HCT116 (cell line): ENCODE results near the gene TLX2. TPM values are rescaled to one million over a fixed set of nuclear protein-coding genes. Genes with fewer than 3 reads are reported as not detected.

Source experiments
- ATAC-seq: fragments of 200-7000 bp; cut with Tn5 transposase; 2 replicates; pipeline ENCODE4 v1.9.1; 2020; ENCODE audit warnings: mild to moderate bottlenecking, moderate library complexity
- BruUV-seq: library from RNA; stranded (reverse); fragments of 400-500 nt; replicated peaks from 2 replicates; lab custom pipeline; 2021; lab: Mats Ljungman, UMichigan
- CTCF ChIA-PET: fragments of 300-600 bp; sonication (Branson Sonifier 250); formaldehyde crosslinking; loops from one replicate; lab custom pipeline; 2021; ENCODE audit warnings: antibody characterized with exemption; lab: Charles Lee
- POLR2A ChIA-PET: fragments of 300-600, 350-600 bp; sonication (Branson Sonifier 250); formaldehyde crosslinking; loops from one replicate; lab custom pipeline; 2021; ENCODE audit warnings: antibody characterized with exemption; lab: Charles Lee
- RAD21 ChIA-PET, 2 experiments: fragments of 300-600 bp; sonication (Branson Sonifier 250); formaldehyde crosslinking; loops; one replicate each; lab custom pipeline; 2023; ENCODE audit warnings: low total read pairs in 2 of 2; ENCODE audit not compliant: uncharacterized antibody in 2 of 2, unreplicated experiment in 2 of 2, low non-redundant PET in 1 of 2; lab: Charles Lee
- DNase-seq: peaks from one replicate; pipeline ENCODE4 v3.0.0-alpha.2; 2010; ENCODE audit warnings: low read depth, low spot score
- H2AFZ ChIP-seq: fragments of 200-600 bp; shearing (Covaris generic), sonication (generic); 2 replicates; pipeline ENCODE4 v1.6.1; 2017; ENCODE audit warnings: low read depth, mixed run types, mixed read lengths, antibody characterized with exemption, low read length; ENCODE audit not compliant: poor library complexity, severe bottlenecking
- H3K27ac ChIP-seq: 2 replicates; pipeline ENCODE4 v1.5.1; 2012; ENCODE audit warnings: low read depth, low read length
- H3K27me3 ChIP-seq: fragments of 200-600 bp; sonication (generic); 2 replicates; pipeline ENCODE4 v1.6.1; 2016; ENCODE audit warnings: mixed run types, low read length, mixed read lengths; ENCODE audit not compliant: insufficient read depth
- H3K36me3 ChIP-seq, 2 experiments: fragments of 200-500 bp in 1 of 2; fragments of 200-600 bp in 1 of 2; sonication (Bioruptor generic) in 1 of 2; sonication (generic) in 1 of 2; 2 replicates each; pipeline versions ENCODE4 v1.5.1 to v1.6.1; 2014 to 2016; ENCODE audit warnings: low read length in 2 of 2, inconsistent platforms in 1 of 2, mixed read lengths in 1 of 2, mixed run types in 1 of 2; ENCODE audit not compliant: insufficient read depth in 2 of 2, control insufficient read depth in 1 of 2
- H3K4me1 ChIP-seq, 2 experiments: fragments of 200-600 bp in 1 of 2; sonication (generic) in 1 of 2; 2 replicates each; pipeline versions ENCODE4 v1.5.1 to v1.6.1; 2012 to 2017; ENCODE audit warnings: low read length in 2 of 2, inconsistent platforms in 1 of 2, mild to moderate bottlenecking in 1 of 2, mixed read lengths in 1 of 2, mixed run types in 1 of 2, moderate library complexity in 1 of 2; ENCODE audit not compliant: insufficient read depth in 2 of 2, control insufficient read depth in 1 of 2
- H3K4me2 ChIP-seq: fragments of 200-600 bp; sonication (generic); 2 replicates; pipeline ENCODE4 v1.6.1; 2017; ENCODE audit warnings: mixed run types, low read length, mixed read lengths
- H3K4me3 ChIP-seq, 2 experiments: fragments of 200-600 bp in 1 of 2; sonication (generic) in 1 of 2; replicated peaks in 1 of 2; 2 replicates each; pipeline ENCODE4 v1.5.1; 2011 to 2016; ENCODE audit warnings: low read length in 2 of 2, control low read depth in 1 of 2, low read depth in 1 of 2, mild to moderate bottlenecking in 1 of 2, mixed read lengths in 1 of 2, mixed run types in 1 of 2
- H3K79me2 ChIP-seq: fragments of 200-600 bp; sonication (generic); 2 replicates; pipeline ENCODE4 v1.6.1; 2017; ENCODE audit warnings: mild to moderate bottlenecking, mixed run types, low read length, moderate library complexity, mixed read lengths; ENCODE audit not compliant: insufficient read depth
- H3K9ac ChIP-seq: fragments of 200-600 bp; sonication (generic); 2 replicates; pipeline ENCODE4 v1.6.1; 2016; ENCODE audit warnings: low read length, mixed read lengths
- H3K9me2 ChIP-seq: fragments of 200-600 bp; sonication (generic), shearing (Covaris generic); 2 replicates; pipeline ENCODE4 v1.6.1; 2017; ENCODE audit warnings: mixed run types, mild to moderate bottlenecking, moderate library complexity; ENCODE audit not compliant: insufficient read depth
- H3K9me3 ChIP-seq, 2 experiments: fragments of 200-500 bp in 1 of 2; fragments of 200-600 bp in 1 of 2; sonication (Bioruptor generic) in 1 of 2; sonication (generic) in 1 of 2; 2 replicates each; pipeline ENCODE4 v1.6.1; 2014 to 2017; ENCODE audit warnings: low read length in 2 of 2, mixed read lengths in 2 of 2, inconsistent platforms in 1 of 2, low read depth in 1 of 2, mild to moderate bottlenecking in 1 of 2, mixed run types in 1 of 2, moderate library complexity in 1 of 2; ENCODE audit not compliant: control insufficient read depth in 1 of 2, insufficient read depth in 1 of 2
- H4K20me1 ChIP-seq: fragments of 200-600 bp; sonication (generic), shearing (Covaris generic); 2 replicates; pipeline ENCODE4 v1.6.1; 2017; ENCODE audit warnings: mixed run types, mild to moderate bottlenecking, moderate library complexity; ENCODE audit not compliant: insufficient read depth
- CEBPB ChIP-seq: IDR thresholded peaks from 2 replicates; pipeline ENCODE4 v1.6.1; 2012; ENCODE audit warnings: low read depth
- EGR1 ChIP-seq: IDR thresholded peaks from 2 replicates; pipeline ENCODE4 v1.6.1; 2012; ENCODE audit warnings: low read depth
- ELF1 ChIP-seq: IDR thresholded peaks from 2 replicates; pipeline ENCODE4 v1.6.1; 2012; ENCODE audit warnings: low read depth, borderline replicate concordance
- EZH2 ChIP-seq: fragments of 200-600 bp; sonication (generic); IDR thresholded peaks from 2 replicates; pipeline ENCODE4 v1.6.1; 2017; ENCODE audit warnings: antibody characterized with exemption, mixed run types
- FOSL1 ChIP-seq: IDR thresholded peaks from 2 replicates; pipeline ENCODE4 v1.6.1; 2012; ENCODE audit warnings: low read depth
- JUND ChIP-seq: IDR thresholded peaks from 2 replicates; pipeline ENCODE4 v1.6.1; 2012
- SIN3A ChIP-seq: IDR thresholded peaks from 2 replicates; pipeline ENCODE4 v1.6.1; 2012; ENCODE audit warnings: low read depth
- SP1 ChIP-seq: IDR thresholded peaks from 2 replicates; pipeline ENCODE4 v1.6.1; 2012; ENCODE audit warnings: low read depth
- SRF ChIP-seq: IDR thresholded peaks from 2 replicates; pipeline ENCODE4 v1.6.1; 2012; ENCODE audit warnings: low read depth
- TCF7L2 ChIP-seq: IDR thresholded peaks from 2 replicates; pipeline ENCODE4 v1.7.0; 2011; ENCODE audit warnings: borderline replicate concordance, inconsistent platforms; ENCODE audit not compliant: insufficient read depth, insufficient read length; ENCODE audit errors: extremely low read depth
- YY1 ChIP-seq: IDR thresholded peaks from 2 replicates; pipeline ENCODE4 v1.6.1; 2011; ENCODE audit warnings: low read length, low read depth, moderate library complexity, mild to moderate bottlenecking; ENCODE audit not compliant: insufficient replicate concordance; ENCODE audit errors: extremely low read depth
- ZFX ChIP-seq: fragments of 450-650 bp; IDR thresholded peaks from 2 replicates; pipeline ENCODE4 v1.6.1; 2017
- ZNF274 ChIP-seq: fragments of 200-500 bp; sonication (Bioruptor generic); IDR thresholded peaks from 2 replicates; pipeline ENCODE4 v1.6.1; 2014; ENCODE audit warnings: mild to moderate bottlenecking, low read depth, low read length, inconsistent platforms
- intact Hi-C: fragments of 100-400 bp; cut with micrococcal nuclease; formaldehyde crosslinking; loops from 2 replicates; pipeline ENCODE4 v1.10.0; 2022
- total RNA-seq: library from RNA; stranded (reverse); gene quantifications from one replicate; pipeline ENCODE4 v1.2.1, GENCODE V29; 2021; ENCODE audit not compliant: unreplicated experiment
- TF ChIP-seq, protein P1 (sequence below): IDR thresholded peaks from 2 replicates; pipeline ENCODE4 v1.6.1; 2012; ENCODE audit warnings: low read depth
- TF ChIP-seq, protein P2 (sequence below): IDR thresholded peaks from 2 replicates; pipeline ENCODE4 v1.6.1; 2012

Gene TLX2
- total RNA-seq, 1 experiment from 2014 or later: not detected

DNA sequence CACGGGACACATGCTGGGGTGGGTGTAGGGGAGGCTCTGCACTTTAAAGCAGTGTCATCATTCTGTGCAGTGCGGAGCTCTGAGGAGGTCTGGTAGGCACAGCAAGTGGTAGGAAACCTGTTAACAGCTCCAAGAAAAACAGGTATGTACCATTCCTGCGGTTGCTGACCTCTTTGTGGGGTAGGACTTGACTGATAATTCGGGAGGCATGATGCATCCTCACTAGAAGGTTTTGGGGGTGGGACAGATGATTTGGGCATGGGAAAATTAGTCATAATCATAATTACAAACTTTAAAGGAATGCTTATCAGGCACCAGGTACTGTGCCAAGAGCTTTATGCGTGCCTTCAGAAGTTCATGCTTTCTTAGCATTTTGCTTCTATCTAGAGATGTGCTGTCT, 50.0 kb downstream of the TLX2 start:
- Histone ChIP-seq H3K9me3 (no peaks in the 10 kb centered on the region), H4K20me1 (no peaks in the 10 kb centered on the region), H3K9me2 (no peaks in the 10 kb centered on the region), H2AFZ (no peak overlapping the region), H3K4me1 (peaks cover 0 to 18% of the 10 kb centered on the region in 2 experiments; a peak in 1 of 4 replicates), H3K79me2 (no peaks in the 10 kb centered on the region), H3K9ac (no peak overlapping the region), H3K27me3 (no peaks in the 10 kb centered on the region), H3K36me3 (0 out of 4 replicates have a peak, but pooled peaks cover 0 to 3% of the 10 kb centered on the region in 2 experiments), H3K4me3 (no peak overlapping the region), H3K27ac (no peak overlapping the region), H3K4me2 (no peak overlapping the region)
- ATAC-seq: no peak
- ChIA-PET POLR2A (no interaction called here), CTCF (no interaction called here), RAD21 (no interaction called here)
- TF ChIP-seq TCF7L2 (no peak), YY1 (no peak), SP1 (no peak), JUND (no peak), SRF (no peak), FOSL1 (no peak), EGR1 (no peak), ZFX (no peak), SIN3A (no peak), ZNF274 (no peak), CEBPB (no peak), ELF1 (no peak), EZH2 (no peak)
- TF ChIP-seq, protein P1, sequence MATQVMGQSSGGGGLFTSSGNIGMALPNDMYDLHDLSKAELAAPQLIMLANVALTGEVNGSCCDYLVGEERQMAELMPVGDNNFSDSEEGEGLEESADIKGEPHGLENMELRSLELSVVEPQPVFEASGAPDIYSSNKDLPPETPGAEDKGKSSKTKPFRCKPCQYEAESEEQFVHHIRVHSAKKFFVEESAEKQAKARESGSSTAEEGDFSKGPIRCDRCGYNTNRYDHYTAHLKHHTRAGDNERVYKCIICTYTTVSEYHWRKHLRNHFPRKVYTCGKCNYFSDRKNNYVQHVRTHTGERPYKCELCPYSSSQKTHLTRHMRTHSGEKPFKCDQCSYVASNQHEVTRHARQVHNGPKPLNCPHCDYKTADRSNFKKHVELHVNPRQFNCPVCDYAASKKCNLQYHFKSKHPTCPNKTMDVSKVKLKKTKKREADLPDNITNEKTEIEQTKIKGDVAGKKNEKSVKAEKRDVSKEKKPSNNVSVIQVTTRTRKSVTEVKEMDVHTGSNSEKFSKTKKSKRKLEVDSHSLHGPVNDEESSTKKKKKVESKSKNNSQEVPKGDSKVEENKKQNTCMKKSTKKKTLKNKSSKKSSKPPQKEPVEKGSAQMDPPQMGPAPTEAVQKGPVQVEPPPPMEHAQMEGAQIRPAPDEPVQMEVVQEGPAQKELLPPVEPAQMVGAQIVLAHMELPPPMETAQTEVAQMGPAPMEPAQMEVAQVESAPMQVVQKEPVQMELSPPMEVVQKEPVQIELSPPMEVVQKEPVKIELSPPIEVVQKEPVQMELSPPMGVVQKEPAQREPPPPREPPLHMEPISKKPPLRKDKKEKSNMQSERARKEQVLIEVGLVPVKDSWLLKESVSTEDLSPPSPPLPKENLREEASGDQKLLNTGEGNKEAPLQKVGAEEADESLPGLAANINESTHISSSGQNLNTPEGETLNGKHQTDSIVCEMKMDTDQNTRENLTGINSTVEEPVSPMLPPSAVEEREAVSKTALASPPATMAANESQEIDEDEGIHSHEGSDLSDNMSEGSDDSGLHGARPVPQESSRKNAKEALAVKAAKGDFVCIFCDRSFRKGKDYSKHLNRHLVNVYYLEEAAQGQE: no peak
- TF ChIP-seq, protein P2, sequence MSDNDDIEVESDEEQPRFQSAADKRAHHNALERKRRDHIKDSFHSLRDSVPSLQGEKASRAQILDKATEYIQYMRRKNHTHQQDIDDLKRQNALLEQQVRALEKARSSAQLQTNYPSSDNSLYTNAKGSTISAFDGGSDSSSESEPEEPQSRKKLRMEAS: no peak
- DNase-seq: no peak
- intact Hi-C loops: no loop called here
- no TSS peak for BruUV-seq
